CD14-positive monocyte (primary cell): ENCODE results near the gene TCOF1. TPM values are rescaled to one million over a fixed set of nuclear protein-coding genes. Genes with fewer than 3 reads are reported as not detected.

Experiments used
- DNase-seq, 3 donors: peaks; one replicate each; pipeline ENCODE4 v3.0.0-alpha.2; 2011 to 2022
- H2AFZ ChIP-seq: 2 replicates; pipeline ENCODE4 v1.6.0; 2012; ENCODE audit warnings: mild to moderate bottlenecking, low read depth, low read length, inconsistent platforms; ENCODE audit not compliant: insufficient read depth, poor library complexity, severe bottlenecking
- H3K27ac ChIP-seq, 2 donors: 1 replicate in 1 of 2; 2 replicates in 1 of 2; pipeline ENCODE4 v1.5.1; 2012 to 2013; ENCODE audit warnings: low read length in 2 of 2, control low read depth in 1 of 2, inconsistent platforms in 1 of 2, low read depth in 1 of 2, mild to moderate bottlenecking in 1 of 2
- H3K27me3 ChIP-seq, 2 donors: one replicate each; pipeline versions ENCODE4 v1.6.0 to v1.6.1; 2011 to 2013; ENCODE audit warnings: low read length in 2 of 2; ENCODE audit not compliant: control insufficient read depth in 2 of 2, insufficient read depth in 2 of 2
- H3K36me3 ChIP-seq, 2 donors: replicated peaks in 1 of 2; 1 replicate in 1 of 2; 2 replicates in 1 of 2; pipeline versions ENCODE4 v1.5.1 to v1.6.1; 2012 to 2013; ENCODE audit warnings: low read length in 2 of 2, control low read depth in 1 of 2, inconsistent platforms in 1 of 2, mild to moderate bottlenecking in 1 of 2; ENCODE audit not compliant: insufficient read depth in 2 of 2, control insufficient read depth in 1 of 2
- H3K4me1 ChIP-seq, 2 donors: 1 replicate in 1 of 2; 2 replicates in 1 of 2; pipeline versions ENCODE4 v1.5.1 to v1.6.1; 2012 to 2013; ENCODE audit warnings: low read length in 2 of 2, control low read depth in 1 of 2, inconsistent platforms in 1 of 2, mild to moderate bottlenecking in 1 of 2, moderate library complexity in 1 of 2; ENCODE audit not compliant: insufficient read depth in 2 of 2, control insufficient read depth in 1 of 2
- H3K4me2 ChIP-seq: replicated peaks from 2 replicates; pipeline ENCODE3; 2012; ENCODE audit warnings: low read length, moderate library complexity, mild to moderate bottlenecking; ENCODE audit not compliant: poor library complexity, severe bottlenecking; ENCODE audit errors: extremely low read depth
- H3K4me3 ChIP-seq, 3 experiments: fragments of 200-600 bp in 1 of 3; sonication (generic) in 1 of 3; replicated peaks in 1 of 3; 1 replicate in 2 of 3; 2 replicates in 1 of 3; pipeline ENCODE4 v1.5.1; 2011 to 2013; ENCODE audit warnings: low read length in 3 of 3, mild to moderate bottlenecking in 3 of 3, control low read depth in 2 of 3, low read depth in 2 of 3, inconsistent platforms in 1 of 3, moderate library complexity in 1 of 3
- H3K79me2 ChIP-seq: 2 replicates; pipeline ENCODE4 v1.6.0; 2012; ENCODE audit warnings: mild to moderate bottlenecking, control low read depth, inconsistent platforms, low read length, moderate library complexity; ENCODE audit not compliant: insufficient read depth
- H3K9ac ChIP-seq: 2 replicates; pipeline ENCODE4 v1.6.0; 2017; ENCODE audit warnings: low read length, mild to moderate bottlenecking; ENCODE audit not compliant: insufficient read depth, poor library complexity, severe bottlenecking
- H3K9me3 ChIP-seq, 2 donors: replicated peaks in 1 of 2; 1 replicate in 1 of 2; 2 replicates in 1 of 2; pipeline versions ENCODE4 v1.5.1 to v1.6.1; 2012 to 2013; ENCODE audit warnings: low read length in 2 of 2, control low read depth in 1 of 2; ENCODE audit not compliant: control insufficient read depth in 1 of 2, insufficient read depth in 1 of 2
- H4K20me1 ChIP-seq: 2 replicates; pipeline ENCODE4 v1.6.0; 2012; ENCODE audit warnings: mild to moderate bottlenecking, low read length, control low read depth, moderate library complexity; ENCODE audit not compliant: insufficient read depth
- H3K27ac Mint-ChIP-seq, 7 donors: one replicate each; pipeline ENCODE4 v1.8.0; 2020; ENCODE audit warnings: mild to moderate bottlenecking in 7 of 7, mixed read lengths in 7 of 7, moderate library complexity in 6 of 7, inconsistent platforms in 2 of 7
- H3K27me3 Mint-ChIP-seq, 3 donors: one replicate each; pipeline ENCODE4 v1.8.0; 2021 to 2022; ENCODE audit warnings: low read depth in 3 of 3, mild to moderate bottlenecking in 3 of 3, mixed read lengths in 3 of 3, moderate library complexity in 3 of 3, inconsistent platforms in 1 of 3
- H3K36me3 Mint-ChIP-seq, 2 donors: one replicate each; pipeline ENCODE4 v1.8.0; 2020; ENCODE audit warnings: mixed read lengths in 2 of 2, inconsistent platforms in 1 of 2, mild to moderate bottlenecking in 1 of 2
- H3K4me1 Mint-ChIP-seq: one replicate; pipeline ENCODE4 v1.8.0; 2020; ENCODE audit warnings: mild to moderate bottlenecking, mixed read lengths
- H3K4me3 Mint-ChIP-seq, 2 donors: one replicate each; pipeline ENCODE4 v1.8.0; 2020; ENCODE audit warnings: mild to moderate bottlenecking in 2 of 2, mixed read lengths in 2 of 2, moderate library complexity in 1 of 2
- H3K9me3 Mint-ChIP-seq, 7 donors: one replicate each; pipeline ENCODE4 v1.8.0; 2020 to 2022; ENCODE audit warnings: mixed read lengths in 7 of 7, mild to moderate bottlenecking in 6 of 7, moderate library complexity in 6 of 7, inconsistent platforms in 2 of 7
- CTCF ChIP-seq: fragments of 200-600 bp; IDR thresholded peaks from one replicate; pipeline ENCODE4 v1.8.0; 2022; ENCODE audit warnings: antibody characterized with exemption, mild to moderate bottlenecking
- WGBS: methylation state at CpG from one replicate; pipeline ENCODE4 v1.1.5; 2013; ENCODE audit warnings: missing lambda C conversion rate; ENCODE audit not compliant: insufficient coverage; 5-methylcytosine and 5-hydroxymethylcytosine counted together
- intact Hi-C, 2 donors: fragments of 100-400 bp; cut with micrococcal nuclease; formaldehyde crosslinking; loops; one replicate each; pipeline versions ENCODE4 v1.15.0 to v1.15.1; 2023
- polyA plus RNA-seq, 3 donors: library from polyadenylated mRNA; depleted of rRNA in 1 of 3; unstranded in 2 of 3; stranded (reverse) in 1 of 3; fragments of 300-500 nt in 2 of 3; fragments of >200 nt in 1 of 3; fragmentation: Illumina TruSeq in 2 of 3; gene quantifications; 1 replicate in 2 of 3; 2 replicates in 1 of 3; pipeline ENCODE4 v1.2.3, GENCODE V29; 2012 to 2021

The TCOF1 gene
- polyA plus RNA-seq, 3 donors: 1.4 to 18.0 (median 2.3) TPM

GRCh38 chr5:150397782-150398721 is 40.6 kb downstream of the TCOF1 start:
- Histone ChIP-seq H3K4me1 (no peaks in the 10 kb centered on the region), H3K27ac (peak overlapping the region; percentile 29 to 40), H3K4me2 (no peak overlapping the region), H3K9me3 (no peaks in the 10 kb centered on the region), H3K27me3 (no peaks in the 10 kb centered on the region), H4K20me1 (peaks cover 100% of the 10 kb centered on the region), H3K4me3 (no peak overlapping the region), H3K9ac (no peak overlapping the region), H2AFZ (no peak overlapping the region), H3K79me2 (no peaks in the 10 kb centered on the region), H3K36me3 (peaks cover 75 to 88% of the 10 kb centered on the region in 2 donors)
- intact Hi-C loops: loop anchor here in 1 of 2 donors (5.0 kb wide), 1 partner anchor 39 kb away; no protein-coding TSS in a partner anchor
- no peak for TF ChIP-seq CTCF
- no peak overlapping the region for H3K4me3 Mint-ChIP-seq
- H3K27ac Mint-ChIP-seq: peak overlapping the region in 6 of 7 donors; percentile 18 to 72 (median 60)
- H3K27me3 Mint-ChIP-seq: peaks cover 0 to 2% (median 1%) of the 10 kb centered on the region in 3 donors
- 100% methylated on average over 2 of the region's 13 CpGs for WGBS
- H3K36me3 Mint-ChIP-seq: peaks cover 71 to 96% of the 10 kb centered on the region in 2 donors
- no peak for DNase-seq
- peaks cover 3% of the 10 kb centered on the region for H3K4me1 Mint-ChIP-seq
- no peaks in the 10 kb centered on the region for H3K9me3 Mint-ChIP-seq

GRCh38 chr5:150398722-150399523 is 41.4 kb downstream of the TCOF1 start:
- Mint-ChIP-seq H3K4me1 (peaks cover 4% of the 10 kb centered on the region), H3K27me3 (peaks cover 0 to 2% (median 1%) of the 10 kb centered on the region in 3 donors), H3K4me3 (no peak overlapping the region), H3K9me3 (no peaks in the 10 kb centered on the region), H3K36me3 (peaks cover 70 to 96% of the 10 kb centered on the region in 2 donors), H3K27ac (peak overlapping the region; percentile 15 to 78 (median 66))
- peak; percentile 63 for TF ChIP-seq CTCF
- Histone ChIP-seq H2AFZ (no peak overlapping the region), H3K4me3 (no peak overlapping the region), H3K9ac (no peak overlapping the region), H4K20me1 (peaks cover 100% of the 10 kb centered on the region), H3K79me2 (peaks cover 2% of the 10 kb centered on the region), H3K27ac (peak overlapping the region; percentile 29 to 40), H3K4me2 (no peak overlapping the region), H3K9me3 (no peaks in the 10 kb centered on the region), H3K27me3 (no peaks in the 10 kb centered on the region), H3K36me3 (peaks cover 74 to 88% of the 10 kb centered on the region in 2 donors), H3K4me1 (no peaks in the 10 kb centered on the region)
- WGBS: 74% methylated on average over 8 of the region's 12 CpGs
- DNase-seq: peak; percentile 37 to 65 (median 56)
- intact Hi-C loops: loop anchor here in 1 of 2 donors (5.0 kb wide), 1 partner anchor 38 kb away; no protein-coding TSS in a partner anchor
